Measurements from ENCODE around the gene LRFN4. TPM values are rescaled to one million over a fixed set of nuclear protein-coding genes. Genes with fewer than 3 reads are reported as not detected.

The LRFN4 gene
- total and polyA plus RNA-seq, 2 donors (not counting 3 experiments of a cell fraction or from before 2014, with no cell fraction given), result 22.3 to 37.4 TPM

- Histone ChIP-seq H3K27ac (ENCODE audit: insufficient read depth, low read depth, low read length) (no peak overlapping the region), H2AFZ (ENCODE audit: low read depth, low read length) (no peak overlapping the region), H3K4me3 (replicated peaks in 1 of 3; ENCODE audit: insufficient read depth in 1 of 3, low read depth in 1 of 3, low read length in 3 of 3) (no peak overlapping the region), H3K36me3 (ENCODE audit: control insufficient read depth in 2 of 2, extremely low read depth in 1 of 2, insufficient read depth in 2 of 2, low read length in 2 of 2) (no peaks in the 10 kb centered on the region), H3K9me1 (replicated peaks; ENCODE audit: control insufficient read depth, extremely low read depth, insufficient read depth, low read length) (no peaks in the 10 kb centered on the region), H3K4me2 (ENCODE audit: insufficient read depth, low read length) (no peak overlapping the region), H4K20me1 (replicated peaks; ENCODE audit: control insufficient read depth, extremely low read depth, insufficient read depth, low read length) (no peaks in the 10 kb centered on the region), H3K27me3 (ENCODE audit: control insufficient read depth in 2 of 2, insufficient read depth in 2 of 2, low read length in 2 of 2) (no peaks in the 10 kb centered on the region), H3K4me1 (ENCODE audit: control insufficient read depth, extremely low read depth, insufficient read depth, low read length) (no peaks in the 10 kb centered on the region), H3K79me2 (ENCODE audit: control insufficient read depth, insufficient read depth, low read length) (no peaks in the 10 kb centered on the region), H3K9me3 (replicated peaks; ENCODE audit: control insufficient read depth, insufficient read depth, low read length) (no peaks in the 10 kb centered on the region), H3K9ac (replicated peaks; ENCODE audit: extremely low read depth, insufficient read depth, low read length) (no peak overlapping the region)
- CTCF ChIA-PET, result no interaction called here
- DNase-seq (ENCODE audit: low read depth, low spot score), result no peak
- no peak for TF ChIP-seq GATA2 (IDR thresholded peaks at IDR 0.05; ENCODE audit: insufficient read depth, insufficient read length, low read depth, low read length)
- TF ChIP-seq CTCF (IDR thresholded peaks at IDR 0.05; ENCODE audit: extremely low read depth in 1 of 2, insufficient read depth in 1 of 2, low read depth in 1 of 2, low read length in 2 of 2), result no peak
- no peak for TF ChIP-seq JUN (IDR thresholded peaks at IDR 0.05; ENCODE audit: borderline replicate concordance, insufficient read depth, insufficient read length, low read depth)
- TF ChIP-seq FOS (IDR thresholded peaks at IDR 0.05; ENCODE audit: borderline replicate concordance, insufficient read depth, low read length), result no peak
- TF ChIP-seq POLR2A (IDR thresholded peaks at IDR 0.05; ENCODE audit: low read depth, low read length), result no peak
- TF ChIP-seq EZH2 (IDR thresholded peaks at IDR 0.05; ENCODE audit: borderline replicate concordance, low read depth, low read length, severe bottlenecking), result no peak
- no peak for TF ChIP-seq MAX (IDR thresholded peaks at IDR 0.05; ENCODE audit: insufficient read depth, insufficient read length)
- no peak for TF ChIP-seq MYC (IDR thresholded peaks at IDR 0.05; ENCODE audit: low read depth, low read length)
- no peak for TF ChIP-seq POLR2AphosphoS5 (IDR thresholded peaks at IDR 0.05; ENCODE audit: insufficient read depth, low read depth, low read length)
- dilution Hi-C loops (cut with MboI; ENCODE audit: extremely low pct_ligation_motif_present, low sequenced_read_pairs), result no loop called here
- BruUV-seq (replicated peaks), result no TSS peak
- FAIRE-seq, result no peak
- intact Hi-C loops (cut with micrococcal nuclease), result no loop called here
- POLR2A ChIA-PET, result no interaction called here
Observed at GRCh38 chr11:66870131-66870530, 13.3 kb downstream of the LRFN4 start.
